Small intestine (tissue), 7 donors: Measurements from ENCODE around the gene RANBP3. TPM values are rescaled to one million over a fixed set of nuclear protein-coding genes. Genes with fewer than 3 reads are reported as not detected.

Experiments
- DNase-seq, 2 donors: peaks; one replicate each; pipeline versions ENCODE4 v3.0.0 to v3.0.0-alpha.2; 2013
- FAIRE-seq: peaks from 2 replicates; lab custom pipeline; 2012; peaks lifted over from hg19 to GRCh38; lab: Jason Lieb, UNC
- H3K27ac ChIP-seq, 3 donors: one replicate each; pipeline ENCODE4 v1.5.1; 2013; ENCODE audit warnings: low read length in 2 of 3, mild to moderate bottlenecking in 2 of 3, control low read depth in 1 of 3, inconsistent platforms in 1 of 3, low read depth in 1 of 3, moderate library complexity in 1 of 3
- H3K27me3 ChIP-seq, 3 donors: one replicate each; pipeline ENCODE4 v1.6.1; 2013; ENCODE audit warnings: low read length in 3 of 3, inconsistent platforms in 1 of 3; ENCODE audit not compliant: control insufficient read depth in 3 of 3, insufficient read depth in 3 of 3
- H3K36me3 ChIP-seq, 3 donors: one replicate each; pipeline ENCODE4 v1.6.1; 2013; ENCODE audit warnings: low read length in 3 of 3, inconsistent platforms in 1 of 3, low read depth in 1 of 3, mild to moderate bottlenecking in 1 of 3, moderate library complexity in 1 of 3; ENCODE audit not compliant: control insufficient read depth in 3 of 3, insufficient read depth in 2 of 3
- H3K4me1 ChIP-seq, 3 donors: one replicate each; pipeline ENCODE4 v1.6.1; 2013; ENCODE audit warnings: low read length in 2 of 3, inconsistent platforms in 1 of 3, low read depth in 1 of 3, mild to moderate bottlenecking in 1 of 3, moderate library complexity in 1 of 3; ENCODE audit not compliant: control insufficient read depth in 3 of 3, insufficient read depth in 2 of 3
- H3K4me3 ChIP-seq, 3 donors: one replicate each; pipeline ENCODE4 v1.5.1; 2013; ENCODE audit warnings: low read length in 3 of 3, control low read depth in 1 of 3, inconsistent platforms in 1 of 3, low read depth in 1 of 3, mild to moderate bottlenecking in 1 of 3, moderate library complexity in 1 of 3
- H3K9me3 ChIP-seq, 2 donors: one replicate each; pipeline ENCODE4 v1.6.1; 2013; ENCODE audit warnings: low read depth in 1 of 2, low read length in 1 of 2; ENCODE audit not compliant: control insufficient read depth in 2 of 2, insufficient read depth in 1 of 2
- WGBS, 3 donors: extraction: QIAGEN DNeasy Blood & Tissue Kit; methylation state at CpG; one replicate each; pipeline ENCODE4 v1.1.7; 2013; 5-methylcytosine and 5-hydroxymethylcytosine counted together
- polyA plus RNA-seq, 4 donors: library from polyadenylated mRNA; stranded (reverse) in 3 of 4; unstranded in 1 of 4; fragments of 200-250 nt in 3 of 4; fragments of 120-200 nt in 1 of 4; gene quantifications; one replicate each; pipeline versions ENCODE4 v1.2.1 to v1.2.3, GENCODE V29; 2013
- donor health status: healthy with polysubstance abuse.
- donor health status: control.
- donor health status: control.
- donor health status: Bipolar disorder and iron deficiency.
- donor health status: healthy.

RANBP3 gene
- polyA plus RNA-seq, 4 donors = 23.0 to 52.5 (median 38.3) TPM

DNA sequence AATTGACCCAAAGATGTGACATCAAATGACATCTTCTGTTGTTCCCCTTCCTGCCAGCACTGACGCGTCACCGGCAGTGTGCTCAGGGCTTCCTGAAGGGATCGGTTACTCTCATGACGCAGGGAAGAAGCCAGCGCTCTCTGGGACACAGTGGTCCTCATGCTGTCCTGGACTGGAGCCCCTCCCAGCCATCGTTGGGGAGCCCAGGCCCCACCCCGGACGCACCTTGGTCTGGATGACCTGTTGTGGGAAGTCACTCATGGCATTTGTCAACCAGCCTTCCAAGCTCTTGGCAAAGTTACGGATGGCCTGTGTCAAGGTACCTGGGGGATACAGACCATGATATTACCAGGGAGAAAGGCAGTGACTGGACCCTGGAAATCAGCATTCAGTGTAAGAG, 26.0 kb upstream of the RANBP3 start:
- Histone ChIP-seq H3K4me3 (no peak overlapping the region), H3K4me1 (no peaks in the 10 kb centered on the region), H3K27ac (no peak overlapping the region), H3K27me3 (no peaks in the 10 kb centered on the region), H3K36me3 (peaks cover 0 to 70% (median 0%) of the 10 kb centered on the region in 3 donors), H3K9me3 (peaks cover 0 to 7% of the 10 kb centered on the region in 2 donors)
- DNase-seq (no peak), FAIRE-seq (no peak)
- WGBS, 3 donors = 82 to 83% (median 83%) methylated on average over 10 of the region's 10 CpGs

DNA sequence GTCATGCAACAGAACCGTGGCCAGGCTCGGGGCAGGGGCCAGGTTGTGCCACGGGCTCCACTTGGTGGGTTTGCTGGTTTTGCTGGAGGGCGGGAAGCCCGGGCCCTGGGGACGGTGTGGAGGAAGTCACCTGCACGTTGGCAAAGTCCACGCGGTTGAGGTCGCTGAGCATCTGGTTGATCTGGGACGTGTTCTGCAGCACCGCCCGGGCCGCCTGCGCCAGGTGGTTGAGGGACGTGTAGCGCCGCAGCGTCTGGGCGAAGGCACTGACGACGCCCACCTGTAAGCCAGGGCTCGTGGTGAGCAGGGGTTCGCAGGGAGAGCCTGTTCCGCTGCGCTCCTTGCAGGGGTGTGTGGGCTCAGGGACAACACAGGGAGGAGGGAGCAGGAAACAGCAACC, 24.7 kb upstream of the RANBP3 start:
- peaks cover 0 to 7% of the 10 kb centered on the region in 2 donors for H3K9me3 ChIP-seq
- H3K27me3 ChIP-seq = no peaks in the 10 kb centered on the region
- WGBS, 3 donors = 90 to 93% (median 92%) methylated on average over 25 to 26 of the region's 26 CpGs
- no peak for FAIRE-seq
- H3K27ac ChIP-seq = no peak overlapping the region
- H3K4me1 ChIP-seq = no peaks in the 10 kb centered on the region
- H3K36me3 ChIP-seq = peaks cover 0 to 65% (median 0%) of the 10 kb centered on the region in 3 donors
- no peak overlapping the region for H3K4me3 ChIP-seq
- no peak for DNase-seq

DNA sequence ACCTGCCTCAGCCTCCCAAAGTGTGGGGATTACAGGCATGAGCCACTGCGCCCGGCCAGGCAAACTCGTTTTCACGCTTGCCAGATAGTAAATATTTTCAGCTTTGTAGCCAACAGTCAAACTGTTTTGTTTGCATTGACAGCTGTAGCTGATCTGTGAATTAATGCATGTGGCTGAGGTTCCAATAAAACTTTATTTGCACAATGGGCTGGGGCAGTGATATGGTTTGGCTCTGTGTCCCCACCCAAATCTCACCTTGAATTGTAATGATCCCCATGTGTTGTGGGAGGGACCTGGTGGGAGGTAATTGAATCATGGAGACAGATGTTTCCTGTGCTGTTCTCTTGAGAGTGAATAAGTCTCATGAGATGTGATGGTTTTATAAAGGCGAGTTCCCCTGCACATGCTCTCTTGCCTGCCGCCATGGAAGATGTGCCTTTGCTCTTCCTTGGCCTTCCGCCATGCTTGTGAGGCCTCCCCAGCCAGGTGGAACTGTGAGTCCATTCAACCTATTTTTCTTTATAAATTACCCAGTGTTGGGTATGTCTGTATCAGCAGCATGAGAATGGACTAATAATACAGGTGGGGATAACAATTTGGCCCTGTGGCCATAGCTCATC, 22.4 kb upstream of the RANBP3 start:
- no peaks in the 10 kb centered on the region for H3K4me1 ChIP-seq
- H3K27me3 ChIP-seq = no peaks in the 10 kb centered on the region
- no peak for FAIRE-seq
- no peak overlapping the region for H3K4me3 ChIP-seq
- H3K36me3 ChIP-seq = peaks cover 0 to 75% (median 2%) of the 10 kb centered on the region in 3 donors
- no peak overlapping the region for H3K27ac ChIP-seq
- WGBS, 3 donors = 88 to 94% (median 93%) methylated on average over 7 of the region's 7 CpGs
- DNase-seq = no peak
- H3K9me3 ChIP-seq = peaks cover 0 to 7% of the 10 kb centered on the region in 2 donors

DNA sequence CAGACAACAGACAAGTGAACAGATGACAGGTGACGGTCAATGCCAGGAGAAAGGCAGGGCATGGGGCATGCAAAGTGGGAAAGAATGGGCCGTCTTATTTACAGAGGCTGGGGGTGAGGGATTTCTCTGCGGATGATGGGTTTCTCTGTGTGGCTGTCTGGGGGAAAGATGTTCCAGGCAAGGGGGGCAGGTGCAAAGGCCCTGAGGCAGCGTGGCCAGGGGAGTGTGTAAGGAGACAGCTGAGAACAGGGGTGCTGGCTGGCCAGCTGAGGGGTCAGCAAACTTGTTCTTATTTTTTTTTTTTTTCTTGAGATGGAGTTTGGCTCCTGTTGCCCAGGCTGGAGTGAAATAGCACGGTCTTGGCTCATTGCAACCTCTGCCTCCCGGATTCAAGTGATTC, 21.8 kb upstream of the RANBP3 start:
- Histone ChIP-seq H3K4me3 (no peak overlapping the region), H3K27me3 (no peaks in the 10 kb centered on the region), H3K9me3 (peaks cover 0 to 7% of the 10 kb centered on the region in 2 donors), H3K4me1 (peaks cover 0 to under 1% (median 0%) of the 10 kb centered on the region in 3 donors), H3K36me3 (peaks cover 0 to 77% (median 3%) of the 10 kb centered on the region in 3 donors), H3K27ac (no peak overlapping the region)
- FAIRE-seq = no peak
- DNase-seq = no peak
- 91 to 97% (median 96%) methylated on average over 6 of the region's 6 CpGs for WGBS, 3 donors

GRCh38 chr19:5997371-5997770, 19.4 kb upstream of the RANBP3 start:
- H3K4me3 ChIP-seq = no peak overlapping the region
- H3K27me3 ChIP-seq = no peaks in the 10 kb centered on the region
- no peak overlapping the region for H3K27ac ChIP-seq
- peaks cover 0 to 83% (median 3%) of the 10 kb centered on the region in 3 donors for H3K36me3 ChIP-seq
- H3K4me1 ChIP-seq = peaks cover 0 to 11% (median 0%) of the 10 kb centered on the region in 3 donors
- WGBS, 3 donors = 87 to 91% (median 88%) methylated on average over 17 of the region's 17 CpGs
- DNase-seq (no peak), FAIRE-seq (no peak)
- H3K9me3 ChIP-seq = peaks cover 0 to 7% of the 10 kb centered on the region in 2 donors

GRCh38 chr19:5996623-5997320, 18.8 kb upstream of the RANBP3 start:
- H3K4me3 ChIP-seq = no peak overlapping the region
- H3K27me3 ChIP-seq = no peaks in the 10 kb centered on the region
- no peak for FAIRE-seq
- no peak overlapping the region for H3K27ac ChIP-seq
- no peak for DNase-seq
- peaks cover 0 to 83% (median 3%) of the 10 kb centered on the region in 3 donors for H3K36me3 ChIP-seq
- peaks cover 0 to 11% (median 0%) of the 10 kb centered on the region in 3 donors for H3K4me1 ChIP-seq
- peaks cover 0 to 7% of the 10 kb centered on the region in 2 donors for H3K9me3 ChIP-seq
- 93 to 94% (median 94%) methylated on average over 37 of the region's 37 CpGs for WGBS, 3 donors

DNA sequence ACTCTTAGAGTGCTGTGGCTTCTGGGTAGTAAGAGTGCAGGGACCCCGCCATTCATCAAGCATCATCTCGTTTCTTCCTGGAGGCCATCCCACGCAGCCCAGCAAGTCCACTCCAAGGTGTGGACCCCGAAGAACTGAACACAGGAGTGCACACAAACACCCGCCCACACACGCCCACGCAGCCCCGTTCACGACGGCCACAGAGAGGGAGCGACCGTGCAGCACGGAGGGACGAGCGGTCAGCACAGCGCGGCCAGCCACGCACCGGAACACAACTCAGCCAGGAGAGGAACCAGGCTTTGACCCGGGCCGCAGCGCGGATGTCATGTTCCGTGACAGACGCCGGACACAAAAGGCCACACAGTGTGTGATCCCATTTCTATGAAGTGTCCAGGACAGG, 18.2 kb upstream of the RANBP3 start:
- Histone ChIP-seq H3K36me3 (peaks cover 0 to 83% (median 3%) of the 10 kb centered on the region in 3 donors), H3K27me3 (no peaks in the 10 kb centered on the region), H3K9me3 (peaks cover 0 to 9% of the 10 kb centered on the region in 2 donors), H3K4me1 (peaks cover 0 to 11% (median 0%) of the 10 kb centered on the region in 3 donors), H3K4me3 (no peak overlapping the region), H3K27ac (no peak overlapping the region)
- FAIRE-seq (no peak), DNase-seq (no peak)
- WGBS, 3 donors = 89 to 92% (median 91%) methylated on average over 26 of the region's 26 CpGs

DNA sequence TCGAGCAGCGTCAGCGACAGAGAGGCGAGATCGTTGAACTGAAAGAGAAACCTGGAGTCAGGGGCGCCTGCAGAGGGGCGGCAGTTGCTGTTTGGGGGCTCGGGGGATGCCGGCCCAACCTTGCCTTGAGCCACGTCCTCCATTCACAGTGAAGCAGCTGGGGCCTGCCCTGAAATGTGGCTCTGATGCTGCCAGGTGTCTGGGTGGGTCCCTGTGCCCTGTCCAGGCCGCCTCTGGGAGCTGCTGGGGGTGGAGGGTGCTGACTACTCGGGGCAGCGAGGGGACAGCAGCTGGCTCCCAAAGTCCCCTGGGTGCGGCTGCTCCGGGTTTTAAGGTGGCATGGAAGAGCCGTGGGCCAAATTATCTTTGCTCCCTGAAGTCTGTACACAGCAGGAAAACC, 17.7 kb upstream of the RANBP3 start:
- peaks cover 0 to 9% of the 10 kb centered on the region in 2 donors for H3K9me3 ChIP-seq
- H3K4me3 ChIP-seq = no peak overlapping the region
- H3K27me3 ChIP-seq = no peaks in the 10 kb centered on the region
- peaks cover 0 to 80% (median 3%) of the 10 kb centered on the region in 3 donors for H3K36me3 ChIP-seq
- no peak for DNase-seq
- FAIRE-seq = no peak
- WGBS, 3 donors = 89 to 92% (median 91%) methylated on average over 16 of the region's 16 CpGs
- H3K4me1 ChIP-seq = peaks cover 0 to 11% (median 0%) of the 10 kb centered on the region in 3 donors
- no peak overlapping the region for H3K27ac ChIP-seq
